GM18517 (cell line): ENCODE results near the gene RHOG.
"Not testable (repeated sequence)": the region's sequence is repeated elsewhere in the genome, so short reads cannot be mapped to it uniquely, and the experiment has no call there.

ENCODE experiments used
- ATAC-seq: cut with Tn5 transposase; IDR thresholded peaks from one replicate; pipeline ENCODE4 v1.9.1; 2021; ENCODE audit warnings: mild to moderate bottlenecking, moderate library complexity; ENCODE audit not compliant: unreplicated experiment

RHOG gene

GRCh38 chr11:3840870-3841425, at the start of gene RHOG:
RHOG (minus strand) TSS chr11:3840959; CDS start chr11:3828138, 12,821 bp downstream.
- peak; percentile 25 for ATAC-seq

GRCh38 chr11:3890014-3890413, 49.3 kb upstream of the RHOG start:
- no peak for ATAC-seq

- ATAC-seq, result no peak
Observed at GRCh38 chr11:3888876-3889275, 48.1 kb upstream of the RHOG start.

- ATAC-seq, result no peak
Observed at GRCh38 chr11:3886985-3887384, 46.2 kb upstream of the RHOG start.

- no peak for ATAC-seq
Observed at GRCh38 chr11:3885855-3886254, 45.1 kb upstream of the RHOG start.

GRCh38 chr11:3882655-3883054, 41.9 kb upstream of the RHOG start:
- ATAC-seq, result no peak

- peak; percentile 38 for ATAC-seq
Observed at GRCh38 chr11:3880724-3881123, 40.0 kb upstream of the RHOG start.

- ATAC-seq, result peak; percentile 49
Observed at GRCh38 chr11:3879967-3880542, 39.3 kb upstream of the RHOG start.

- ATAC-seq, result peak; percentile 38
Observed at GRCh38 chr11:3879216-3879966, 38.6 kb upstream of the RHOG start.

- no peak for ATAC-seq
Observed at GRCh38 chr11:3878258-3878584, 37.5 kb upstream of the RHOG start.

GRCh38 chr11:3877364-3878257, 36.9 kb upstream of the RHOG start:
- no peak for ATAC-seq

- no peak for ATAC-seq
Observed at GRCh38 chr11:3876613-3877012, 35.9 kb upstream of the RHOG start.

GRCh38 chr11:3873712-3874349, 33.1 kb upstream of the RHOG start:
- no peak for ATAC-seq

- peak; percentile 66 for ATAC-seq
Observed at GRCh38 chr11:3867209-3868091, 26.7 kb upstream of the RHOG start.

- no peak for ATAC-seq
Observed at GRCh38 chr11:3866836-3867208, 26.1 kb upstream of the RHOG start.

- ATAC-seq, result peak; percentile 37
Observed at GRCh38 chr11:3866206-3866605, 25.4 kb upstream of the RHOG start.

GRCh38 chr11:3865388-3866193, 24.8 kb upstream of the RHOG start:
- ATAC-seq, result peak; percentile 6

- ATAC-seq, result no peak
Observed at GRCh38 chr11:3861683-3862082, 20.9 kb upstream of the RHOG start.

GRCh38 chr11:3860898-3861393, 20.2 kb upstream of the RHOG start:
- ATAC-seq, result not testable (repeated sequence)
